Ishikawa (cell line): Measurements from ENCODE around the gene GTF2F2.

Source experiments
- CEBPB ChIP-seq: IDR thresholded peaks from 2 replicates; pipeline ENCODE4 v1.6.1; 2012
- CREB1 ChIP-seq: IDR thresholded peaks from 2 replicates; pipeline ENCODE4 v1.6.1; 2012; ENCODE audit warnings: low read depth
- EGR1 ChIP-seq: IDR thresholded peaks from 2 replicates; pipeline ENCODE4 v1.6.1; 2012
- EP300 ChIP-seq: IDR thresholded peaks from 2 replicates; pipeline ENCODE4 v1.6.1; 2012; ENCODE audit warnings: borderline replicate concordance
- FOXM1 ChIP-seq: IDR thresholded peaks from 2 replicates; pipeline ENCODE4 v1.6.1; 2012; ENCODE audit warnings: low read depth, borderline replicate concordance
- MAX ChIP-seq: IDR thresholded peaks from 2 replicates; pipeline ENCODE4 v1.6.1; 2012
- NFIC ChIP-seq: IDR thresholded peaks from 2 replicates; pipeline ENCODE4 v1.6.1; 2012
- RAD21 ChIP-seq: IDR thresholded peaks from 2 replicates; pipeline ENCODE4 v1.6.1; 2012; ENCODE audit warnings: low read depth
- REST ChIP-seq: IDR thresholded peaks from 2 replicates; pipeline ENCODE4 v1.6.1; 2012; ENCODE audit warnings: low read depth, mild to moderate bottlenecking
- TAF1 ChIP-seq: IDR thresholded peaks from 2 replicates; pipeline ENCODE4 v1.6.1; 2012; ENCODE audit warnings: low read depth, mild to moderate bottlenecking
- TCF12 ChIP-seq: IDR thresholded peaks from 2 replicates; pipeline ENCODE4 v1.6.1; 2012; ENCODE audit warnings: low read depth
- TEAD4 ChIP-seq: IDR thresholded peaks from 2 replicates; pipeline ENCODE4 v1.6.1; 2012
- USF1 ChIP-seq: IDR thresholded peaks from 2 replicates; pipeline ENCODE4 v1.6.1; 2012
- YY1 ChIP-seq: IDR thresholded peaks from 2 replicates; pipeline ENCODE4 v1.6.1; 2012; ENCODE audit warnings: low read depth
- ZBTB7A ChIP-seq: IDR thresholded peaks from 2 replicates; pipeline ENCODE4 v1.6.1; 2012; ENCODE audit warnings: low read depth

Gene GTF2F2

GRCh38 chr13:45220403-45220802 lies 100.1 kb downstream of the GTF2F2 start:
- TF ChIP-seq RAD21: no peak
- no peak for TF ChIP-seq NFIC
- no peak for TF ChIP-seq TAF1
- no peak for TF ChIP-seq TCF12
- TF ChIP-seq FOXM1: no peak
- no peak for TF ChIP-seq EP300
- no peak for TF ChIP-seq ZBTB7A
- no peak for TF ChIP-seq REST
- TF ChIP-seq USF1: no peak
- TF ChIP-seq CEBPB: no peak
- no peak for TF ChIP-seq CREB1
- TF ChIP-seq YY1: no peak
- TF ChIP-seq MAX: no peak
- no peak for TF ChIP-seq EGR1

- TF ChIP-seq TCF12: no peak
- no peak for TF ChIP-seq EGR1
- TF ChIP-seq TEAD4: no peak
- TF ChIP-seq CREB1: no peak
- TF ChIP-seq NFIC: no peak
- no peak for TF ChIP-seq TAF1
These were observed 102.2 kb downstream of the GTF2F2 start for GRCh38 chr13:45222516-45222915.

GRCh38 chr13:45222919-45223318 lies 102.6 kb downstream of the GTF2F2 start:
- TF ChIP-seq TEAD4 (no peak), RAD21 (no peak), NFIC (no peak), ZBTB7A (no peak), YY1 (no peak), EP300 (no peak)

GRCh38 chr13:45224176-45224575 lies 103.9 kb downstream of the GTF2F2 start:
- no peak for TF ChIP-seq YY1
- no peak for TF ChIP-seq CREB1
- no peak for TF ChIP-seq NFIC
- no peak for TF ChIP-seq ZBTB7A
- TF ChIP-seq REST: no peak
- TF ChIP-seq TAF1: no peak
- no peak for TF ChIP-seq TCF12
- TF ChIP-seq MAX: no peak
- TF ChIP-seq FOXM1: no peak
- TF ChIP-seq RAD21: no peak
- no peak for TF ChIP-seq USF1
- no peak for TF ChIP-seq CEBPB

GRCh38 chr13:45225370-45225769 lies 105.1 kb downstream of the GTF2F2 start:
- TF ChIP-seq CEBPB (no peak), USF1 (no peak), TEAD4 (no peak), EGR1 (no peak), FOXM1 (no peak), ZBTB7A (no peak), TCF12 (no peak), RAD21 (no peak), CREB1 (no peak), MAX (no peak), REST (no peak), TAF1 (no peak), NFIC (no peak), YY1 (no peak), EP300 (no peak)
